Measurements from ENCODE around the gene TNFRSF8. TPM values are rescaled to one million over a fixed set of nuclear protein-coding genes. Genes with fewer than 3 reads are reported as not detected.

TNFRSF8 gene
- total and polyA plus RNA-seq, 9 of the 15 experiments (the other 6 are each of a cell fraction or from before 2014, with no cell fraction given): 3.5 to 38.4 (median 17.1) TPM

DNA sequence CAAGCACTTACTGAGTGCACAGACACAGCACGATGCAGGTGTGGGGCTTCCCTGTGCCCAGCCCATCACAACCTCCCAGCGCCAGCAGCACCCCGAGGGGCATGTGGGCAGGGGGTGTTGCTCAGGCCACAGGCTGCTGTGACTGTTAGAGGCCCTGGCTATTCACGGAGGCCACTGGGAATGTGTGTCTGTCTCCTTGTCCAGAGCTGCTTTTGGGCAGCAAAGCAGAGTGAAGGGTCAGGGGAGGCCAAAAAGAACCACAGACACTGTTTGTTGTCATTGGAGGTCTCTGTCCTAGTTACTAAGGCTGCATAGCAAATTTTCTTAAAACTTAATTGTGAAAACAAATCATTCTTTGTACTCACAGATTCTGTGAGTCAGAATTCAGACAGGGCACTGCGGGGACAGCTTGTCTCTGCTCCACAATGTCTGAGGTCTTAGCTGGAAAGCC lies 49.6 kb downstream of the TNFRSF8 start:
- Histone ChIP-seq H3K79me2 (ENCODE audit: control insufficient read depth, insufficient read depth, low read length) (no peaks in the 10 kb centered on the region), H4K20me1 (replicated peaks; ENCODE audit: control insufficient read depth, insufficient read depth, low read length) (no peaks in the 10 kb centered on the region), H3K4me3 (no peak overlapping the region), H3K4me1 (replicated peaks in 1 of 2; ENCODE audit: control insufficient read depth in 2 of 2, insufficient read depth in 2 of 2, low read length in 2 of 2) (peaks cover 8 to 10% of the 10 kb centered on the region in 2 experiments; a peak in 3 of 5 replicates), H2AFZ (ENCODE audit: low read depth, low read length) (no peak overlapping the region), H3K4me2 (ENCODE audit: insufficient read depth, low read length) (no peak overlapping the region), H3K27ac (ENCODE audit: extremely low read depth, low read depth, low read length) (no peak overlapping the region), H3K36me3 (ENCODE audit: control insufficient read depth, insufficient read depth, low read length) (peaks cover 72% of the 10 kb centered on the region), H3K27me3 (ENCODE audit: control insufficient read depth in 2 of 2, insufficient read depth in 2 of 2, low read length in 2 of 2) (no peaks in the 10 kb centered on the region; a peak in 1 of 5 replicates), H3K9me3 (replicated peaks; ENCODE audit: control insufficient read depth, insufficient read depth, low read depth, low read length) (no peaks in the 10 kb centered on the region), H3K9me1 (ENCODE audit: control insufficient read depth, insufficient read depth, low read length) (no peaks in the 10 kb centered on the region), H3K9ac (ENCODE audit: insufficient read depth in 1 of 2, low read depth in 2 of 2, low read length in 2 of 2) (peak overlapping the region in 1 of 2 experiments; percentile 47; a peak in 2 of 4 replicates)
- no peak for DNase-seq (ENCODE audit: extremely low read depth in 1 of 4, low spot score in 3 of 4)
- intact Hi-C loops (cut with micrococcal nuclease): no loop called here
- POLR2A ChIA-PET: interaction anchor here (0.6 to 0.8 kb wide), 2 partner anchors 37 to 106 kb away, joined by 3 read pairs; no protein-coding TSS in a partner anchor
- no peak; the same call in 2 of the 3 replicates for ATAC-seq
- CTCF ChIA-PET (ENCODE audit: low intra/inter-chr PET ratio): no interaction called here
- no peak for FAIRE-seq
- WGBS (ENCODE audit: insufficient coverage, low coverage, missing lambda C conversion rate): 78% methylated on average over 5 of the region's 5 CpGs
- TF ChIP-seq, protein P1, sequence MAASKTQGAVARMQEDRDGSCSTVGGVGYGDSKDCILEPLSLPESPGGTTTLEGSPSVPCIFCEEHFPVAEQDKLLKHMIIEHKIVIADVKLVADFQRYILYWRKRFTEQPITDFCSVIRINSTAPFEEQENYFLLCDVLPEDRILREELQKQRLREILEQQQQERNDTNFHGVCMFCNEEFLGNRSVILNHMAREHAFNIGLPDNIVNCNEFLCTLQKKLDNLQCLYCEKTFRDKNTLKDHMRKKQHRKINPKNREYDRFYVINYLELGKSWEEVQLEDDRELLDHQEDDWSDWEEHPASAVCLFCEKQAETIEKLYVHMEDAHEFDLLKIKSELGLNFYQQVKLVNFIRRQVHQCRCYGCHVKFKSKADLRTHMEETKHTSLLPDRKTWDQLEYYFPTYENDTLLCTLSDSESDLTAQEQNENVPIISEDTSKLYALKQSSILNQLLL (CRISPR knock-in tag; IDR thresholded peaks at IDR 0.05; ENCODE audit: borderline replicate concordance): no peak
- TF ChIP-seq RBBP5 (IDR thresholded peaks at IDR 0.05; ENCODE audit: borderline replicate concordance, insufficient read depth, low read length, poor library complexity, severe bottlenecking) (no peak), IRF2 (CRISPR knock-in tag; IDR thresholded peaks at IDR 0.05) (no peak), ZNF77 (CRISPR knock-in tag; IDR thresholded peaks at IDR 0.05) (no peak), ZNF436 (CRISPR knock-in tag; IDR thresholded peaks at IDR 0.05) (no peak), ZEB2 (IDR thresholded peaks at IDR 0.05) (no peak), PML (IDR thresholded peaks at IDR 0.05; ENCODE audit: low read length) (no peak), YBX1 (IDR thresholded peaks at IDR 0.05) (no peak), U2AF2 (optimal IDR thresholded peaks at IDR 0.05; ENCODE audit: low read depth, low read length) (no peak), MTA1 (IDR thresholded peaks at IDR 0.05; ENCODE audit: borderline replicate concordance) (no peak)
- TF ChIP-seq, protein P2, sequence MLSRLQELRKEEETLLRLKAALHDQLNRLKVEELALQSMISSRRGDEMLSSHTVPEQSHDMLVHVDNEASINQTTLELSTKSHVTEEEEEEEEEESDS (CRISPR knock-in tag; IDR thresholded peaks at IDR 0.05): no peak
- BruUV-seq (replicated peaks): no TSS peak
- in situ Hi-C loops (cut with MboI): no loop called here
